ENCODE results near the gene PCSK5.
"Not testable (repeated sequence)": the region's sequence is repeated elsewhere in the genome, so short reads cannot be mapped to it uniquely, and the experiment has no call there.

Gene PCSK5

GRCh38 chr9:75927356-75927755 lies 36.9 kb downstream of the PCSK5 start:
- no peak for DNase-seq

- DNase-seq: no peak
Observed at GRCh38 chr9:75930190-75930589, 39.7 kb downstream of the PCSK5 start.

GRCh38 chr9:75930730-75931321 lies 40.4 kb downstream of the PCSK5 start:
- DNase-seq: no peak

- no peak for DNase-seq
Observed at GRCh38 chr9:75933982-75934381, 43.5 kb downstream of the PCSK5 start.

GRCh38 chr9:75935591-75935990 lies 45.1 kb downstream of the PCSK5 start:
- DNase-seq: no peak

GRCh38 chr9:75937521-75938258 lies 47.2 kb downstream of the PCSK5 start:
- DNase-seq: no peak

GRCh38 chr9:75938946-75939345 lies 48.5 kb downstream of the PCSK5 start:
- DNase-seq: no peak

GRCh38 chr9:75939536-75940111 lies 49.2 kb downstream of the PCSK5 start:
- no peak for DNase-seq

- DNase-seq: no peak
Observed at GRCh38 chr9:75941066-75941465, 50.6 kb downstream of the PCSK5 start.

- DNase-seq: no peak
Observed at GRCh38 chr9:75941577-75942311, 51.3 kb downstream of the PCSK5 start.

- no peak for DNase-seq
Observed at GRCh38 chr9:75946766-75947165, 56.3 kb downstream of the PCSK5 start.

GRCh38 chr9:75947233-75947632 lies 56.8 kb downstream of the PCSK5 start:
- no peak for DNase-seq

- no peak for DNase-seq
Observed at GRCh38 chr9:75950998-75951397, 60.5 kb downstream of the PCSK5 start.

- DNase-seq: no peak
Observed at GRCh38 chr9:75953218-75953617, 62.7 kb downstream of the PCSK5 start.

- DNase-seq: no peak
Observed at GRCh38 chr9:75956161-75956560, 65.7 kb downstream of the PCSK5 start.

- DNase-seq: no peak
Observed at GRCh38 chr9:75957116-75957515, 66.6 kb downstream of the PCSK5 start.

- DNase-seq: no peak
Observed at GRCh38 chr9:75958226-75958625, 67.8 kb downstream of the PCSK5 start.

- DNase-seq: no peak
Observed at GRCh38 chr9:75960551-75960950, 70.1 kb downstream of the PCSK5 start.

- DNase-seq: no peak
Observed at GRCh38 chr9:75962013-75962661, 71.7 kb downstream of the PCSK5 start.

- DNase-seq: no peak
Observed at GRCh38 chr9:75962662-75963036, 72.2 kb downstream of the PCSK5 start.

- not testable (repeated sequence) for DNase-seq
Observed at GRCh38 chr9:75963321-75963720, 72.8 kb downstream of the PCSK5 start.

GRCh38 chr9:75964427-75964826 lies 74.0 kb downstream of the PCSK5 start:
- DNase-seq: no peak

- DNase-seq: no peak
Observed at GRCh38 chr9:75965231-75965630, 74.8 kb downstream of the PCSK5 start.
